HG02642 (cell line): ENCODE data around the gene TTC39C.
A peak's percentile ranks its signal among the peaks of the same experiment; 100 is the strongest.

ENCODE experiments used
- ATAC-seq: cut with Tn5 transposase; IDR thresholded peaks from one replicate; pipeline ENCODE4 v1.9.1; 2021; ENCODE audit warnings: mild to moderate bottlenecking; ENCODE audit not compliant: unreplicated experiment, poor library complexity

The TTC39C gene

DNA sequence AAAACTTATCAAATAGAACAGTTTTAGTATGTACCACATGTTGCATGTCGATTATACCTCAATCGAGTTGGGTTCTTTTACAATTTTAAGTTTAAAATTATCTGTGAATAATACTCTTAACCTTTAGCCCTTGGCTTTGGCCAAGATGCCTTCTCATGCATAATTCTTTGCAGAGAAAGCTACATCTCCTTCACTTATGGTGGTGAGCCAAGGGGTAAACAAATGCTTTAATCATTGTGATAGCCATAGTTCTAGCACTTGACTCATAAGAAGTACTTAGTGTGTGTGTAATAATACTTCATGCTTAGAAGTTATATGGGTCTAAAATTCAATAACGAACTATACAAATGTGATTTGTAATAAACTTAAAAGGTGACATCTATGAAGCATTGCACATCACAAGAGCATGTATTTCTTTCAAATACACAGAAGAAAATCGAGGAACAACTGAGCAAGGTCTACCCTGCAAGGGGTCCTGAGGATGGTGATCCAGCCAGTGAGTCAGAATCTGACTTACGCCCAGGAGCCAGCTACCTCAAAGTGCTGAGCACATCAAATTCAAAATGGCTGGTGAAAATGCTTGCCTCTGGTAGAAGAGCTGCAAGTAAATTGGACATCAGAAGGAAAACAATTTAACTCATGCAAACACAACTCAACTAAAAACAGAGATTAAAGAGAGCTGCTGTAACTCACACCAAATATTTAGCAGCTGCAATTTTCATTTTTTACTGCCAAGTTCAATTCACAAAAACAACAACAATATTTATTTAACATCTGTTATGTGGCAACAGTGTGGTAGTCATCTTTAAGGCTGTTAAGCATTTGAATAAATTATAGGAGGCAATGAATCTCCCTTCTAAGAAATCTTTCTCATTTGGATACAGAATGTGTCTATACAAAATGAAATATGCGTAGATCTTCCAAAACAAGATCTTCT is 23.8 kb upstream of the TTC39C start:
- ATAC-seq = no peak

DNA sequence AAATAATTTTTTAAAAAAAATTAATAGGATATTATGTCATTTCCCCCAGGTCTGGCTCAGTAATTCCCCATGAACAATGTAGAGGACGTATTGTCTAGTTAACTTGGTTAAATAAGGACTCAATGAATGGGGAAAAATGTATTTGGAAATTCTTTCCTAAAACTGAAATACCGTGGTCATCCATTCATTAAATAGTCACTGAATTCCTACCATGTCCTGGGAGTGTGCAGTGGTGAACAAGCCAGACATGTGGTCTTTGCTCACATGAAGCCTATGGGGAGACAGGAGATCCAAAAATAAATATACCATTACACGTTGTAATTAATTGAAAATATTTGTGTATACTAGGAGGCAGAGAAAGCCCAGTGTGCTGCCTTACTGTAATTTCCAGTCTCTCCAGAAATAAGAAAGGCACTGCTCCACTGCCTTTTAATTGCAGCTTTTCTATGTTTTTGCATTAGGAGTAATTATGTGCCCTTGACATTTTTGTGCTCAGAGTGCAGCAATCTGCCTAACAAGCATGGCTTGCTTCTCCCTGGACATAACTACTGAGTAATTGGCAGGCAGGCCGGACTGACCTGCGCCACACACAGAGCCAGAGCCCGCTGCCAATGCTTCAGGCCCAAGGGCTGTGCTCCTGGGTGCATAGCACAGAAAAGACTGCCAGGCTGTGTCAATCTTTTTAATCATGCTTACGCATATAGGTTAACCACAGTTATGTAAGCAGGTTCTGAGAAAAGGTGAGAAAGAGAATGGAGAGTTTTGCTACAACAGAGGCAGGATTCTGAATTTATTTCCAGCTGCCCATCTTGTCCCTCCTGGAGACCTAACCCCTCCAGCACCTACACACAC is 22.2 kb upstream of the TTC39C start:
- no peak for ATAC-seq

DNA sequence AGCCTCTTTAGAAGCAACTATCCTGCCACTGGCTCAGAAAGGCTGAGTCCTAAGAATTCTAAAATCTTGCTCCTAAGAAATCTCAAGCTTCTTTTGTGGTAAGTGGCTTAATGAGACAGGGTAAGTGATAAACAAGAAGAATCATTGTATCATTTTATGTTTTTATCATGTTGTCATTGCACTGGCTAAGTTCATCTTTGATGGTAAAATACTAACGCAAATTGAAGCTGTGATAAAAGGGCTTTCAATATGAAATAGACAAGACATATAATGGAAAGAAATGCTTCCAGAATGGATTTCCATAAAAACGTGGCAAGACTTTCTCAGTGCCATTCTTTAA is 21.6 kb upstream of the TTC39C start:
- ATAC-seq = no peak

DNA sequence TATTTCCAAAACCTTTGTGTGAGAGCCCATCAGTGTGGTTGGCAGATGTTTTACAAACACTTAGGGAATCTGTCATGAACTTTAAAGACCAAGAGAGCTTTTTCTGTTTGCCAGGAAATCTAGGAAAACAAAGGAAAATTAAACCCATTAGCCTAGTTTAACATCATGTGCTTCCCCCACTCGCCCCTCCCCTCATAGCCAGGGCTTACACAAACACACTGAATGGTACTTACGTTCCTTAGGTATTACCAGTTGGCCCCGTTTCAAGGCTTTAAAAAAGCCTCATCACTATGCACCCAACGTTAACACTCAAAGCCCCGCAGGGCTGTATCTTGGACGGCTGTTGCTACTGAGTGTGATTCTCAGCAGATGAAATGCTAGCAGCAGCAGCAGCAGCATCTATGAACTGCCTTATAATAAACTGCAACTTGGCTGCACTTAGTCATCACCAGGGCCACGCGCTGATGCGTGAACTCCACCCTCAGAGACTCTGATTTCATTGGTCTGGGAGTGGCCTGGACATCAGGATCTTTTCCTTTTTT is 20.1 kb upstream of the TTC39C start:
- no peak for ATAC-seq

DNA sequence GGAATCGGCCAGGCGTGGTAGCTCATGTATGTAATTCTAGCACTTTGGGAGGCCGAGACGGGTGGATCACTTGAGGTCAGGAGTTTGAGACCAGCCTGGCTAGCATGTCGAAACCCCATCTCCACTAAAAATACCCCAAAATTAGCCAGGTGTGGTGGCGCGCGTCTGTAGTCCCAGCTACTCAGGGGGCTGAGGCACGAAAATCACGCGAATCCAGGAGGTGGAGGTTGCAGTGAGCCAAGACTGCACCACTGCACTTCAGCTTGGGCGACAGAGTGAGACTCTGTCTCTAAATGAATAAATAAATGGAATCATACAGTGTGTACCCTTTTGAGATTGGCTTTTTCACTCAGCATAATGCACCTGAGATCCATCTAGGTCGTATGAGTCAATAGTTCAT is 19.4 kb upstream of the TTC39C start:
- no peak for ATAC-seq

DNA sequence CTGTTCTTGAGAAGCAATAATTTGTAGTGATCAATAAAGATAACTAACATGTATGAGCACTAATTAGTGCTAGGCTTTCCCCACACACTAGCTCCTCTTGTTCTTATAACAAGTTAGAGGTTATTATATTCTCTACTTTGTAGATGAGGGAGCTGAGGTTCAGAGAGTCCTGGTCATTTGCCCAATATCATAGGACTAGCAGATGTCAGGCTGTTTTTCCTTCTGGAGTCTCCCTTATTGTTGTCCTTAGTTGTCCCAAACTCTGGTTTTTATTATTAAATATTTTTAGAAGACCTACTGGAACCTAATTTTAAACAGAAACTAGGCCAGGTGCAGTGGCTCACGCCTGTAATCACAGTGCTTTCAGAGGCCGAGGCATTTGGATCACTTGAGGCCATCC is 16.5 kb upstream of the TTC39C start:
- no peak for ATAC-seq

DNA sequence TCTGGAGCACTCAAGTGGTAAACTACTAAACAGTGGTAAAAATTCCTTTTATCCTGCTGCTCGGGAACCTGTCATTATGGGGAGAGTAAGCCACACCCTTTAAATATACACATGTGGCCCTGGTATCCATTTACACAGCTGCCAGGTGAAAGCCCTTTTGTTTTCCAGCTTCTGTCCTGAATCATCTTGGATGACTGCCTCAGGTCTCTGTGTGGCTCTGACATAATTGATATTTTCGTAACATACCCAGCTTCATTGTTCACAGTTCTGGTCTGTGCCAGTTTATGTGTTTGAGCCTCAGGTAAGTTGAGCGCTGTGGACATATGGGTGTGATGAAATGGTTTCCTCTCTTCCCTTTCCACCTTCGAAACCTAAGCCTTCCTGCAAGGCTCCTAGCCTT is 15.7 kb upstream of the TTC39C start:
- ATAC-seq = no peak

DNA sequence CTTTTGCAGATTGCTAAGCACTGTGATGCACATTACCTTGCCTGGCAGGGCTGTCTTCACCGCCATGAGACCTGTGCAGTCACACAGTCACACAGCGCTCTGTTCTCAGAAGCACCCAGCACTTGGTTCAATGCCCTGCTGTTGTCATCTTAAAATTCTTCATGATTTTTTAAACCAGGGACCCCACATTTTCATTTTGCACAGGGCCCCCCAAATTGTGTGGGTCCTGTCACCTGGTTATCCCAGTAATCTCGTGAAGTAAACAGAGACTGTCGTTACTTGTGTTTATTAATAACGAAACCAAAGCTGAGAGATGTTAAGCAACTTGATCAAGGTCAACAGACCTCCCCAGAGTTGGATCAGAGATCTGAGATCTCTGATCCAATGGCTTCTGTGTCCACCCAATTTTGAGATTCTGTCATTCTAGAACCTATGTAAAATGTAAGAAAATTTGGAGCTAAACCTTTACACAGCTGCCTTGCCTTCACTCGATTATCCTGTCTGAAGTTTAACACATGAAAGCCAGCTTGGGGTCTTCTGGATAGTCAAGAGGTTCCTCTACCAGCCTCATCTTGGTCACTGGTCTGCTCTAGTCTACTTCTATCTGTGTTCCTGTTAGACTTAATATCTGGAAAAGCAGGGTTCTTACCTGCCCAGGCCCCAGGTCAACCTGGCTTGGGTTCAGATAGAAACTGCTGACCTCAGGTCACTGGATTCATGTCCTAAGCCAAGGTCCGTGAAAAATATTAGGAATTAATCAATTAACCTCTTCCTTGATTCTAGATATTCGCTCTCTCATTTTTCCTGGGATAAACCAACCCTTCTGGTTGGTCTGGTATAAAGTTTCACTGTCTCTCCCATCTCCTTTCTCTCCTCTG is 13.7 kb upstream of the TTC39C start:
- ATAC-seq = no peak

DNA sequence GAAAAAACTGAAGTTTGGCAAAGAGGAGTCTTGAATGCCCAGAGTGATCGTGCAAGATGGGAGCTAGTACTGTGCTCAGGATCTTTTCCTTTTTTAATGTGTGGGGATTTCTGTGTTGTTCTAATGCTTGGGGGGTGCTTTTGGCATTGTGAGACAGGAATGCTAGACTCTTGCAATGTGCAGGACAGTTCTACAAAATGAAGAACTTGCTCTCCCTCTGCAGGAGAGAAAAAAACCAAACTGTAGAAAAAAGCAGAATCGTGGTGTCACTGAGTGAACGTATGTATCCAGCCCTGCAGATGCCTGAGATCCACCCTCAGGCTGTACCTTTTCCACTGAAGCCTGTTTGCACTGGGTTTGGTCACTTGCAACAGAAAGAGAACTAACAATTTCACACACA is 12.1 kb upstream of the TTC39C start:
- no peak for ATAC-seq

DNA sequence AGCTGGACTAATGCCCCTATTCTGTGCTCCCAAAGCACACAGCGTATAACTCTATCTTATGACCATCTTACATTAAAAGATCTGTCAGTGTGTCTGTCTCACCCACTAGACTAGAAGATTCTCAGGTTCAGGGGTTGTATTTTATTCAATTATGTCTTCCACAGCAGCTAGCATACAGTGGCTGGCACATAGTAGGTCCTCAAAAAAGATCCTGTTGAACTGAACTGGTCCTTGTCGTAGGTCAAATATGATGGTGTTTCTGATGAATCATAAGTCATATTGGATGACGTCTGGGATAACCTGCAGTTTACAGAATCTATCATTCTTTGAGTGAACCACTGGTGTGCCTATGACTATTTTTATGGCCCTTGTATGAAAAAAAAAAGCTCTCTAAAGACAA is 11.3 kb upstream of the TTC39C start:
- no peak for ATAC-seq

DNA sequence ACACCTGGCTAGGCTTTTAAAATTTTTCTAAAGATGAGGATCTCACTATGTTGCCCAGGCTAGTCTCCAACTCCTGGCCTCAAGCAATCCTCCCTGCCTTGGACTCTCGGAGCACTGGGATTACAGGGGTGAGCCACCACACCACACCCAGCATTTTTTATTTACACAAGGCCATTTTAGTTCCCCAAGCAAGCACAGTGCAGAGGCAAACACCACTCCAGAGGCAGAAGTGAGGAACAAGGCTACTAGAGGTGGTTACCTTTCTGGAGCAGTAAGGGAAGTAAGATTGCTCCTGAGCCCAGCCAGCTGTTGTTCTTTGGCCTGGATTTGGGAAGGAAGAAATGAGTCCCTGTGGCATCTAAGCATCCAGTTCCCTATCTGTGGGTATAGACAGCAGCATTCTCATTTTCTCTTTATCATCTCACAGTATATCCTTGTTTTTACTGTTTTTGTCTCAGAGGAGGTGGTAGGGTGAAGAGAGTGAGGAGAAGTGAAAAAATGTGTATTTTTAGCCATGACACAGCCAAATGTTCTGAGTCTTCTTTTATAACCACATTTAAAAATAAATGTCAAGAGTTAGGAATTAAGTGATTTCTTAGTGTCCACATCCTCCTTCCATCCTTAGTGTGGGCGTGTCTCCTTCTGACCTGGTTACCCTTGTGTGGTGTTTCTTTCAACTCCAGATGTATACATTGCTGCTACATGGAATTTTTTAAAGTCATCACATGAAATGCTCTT is 10.5 kb upstream of the TTC39C start:
- ATAC-seq = no peak

DNA sequence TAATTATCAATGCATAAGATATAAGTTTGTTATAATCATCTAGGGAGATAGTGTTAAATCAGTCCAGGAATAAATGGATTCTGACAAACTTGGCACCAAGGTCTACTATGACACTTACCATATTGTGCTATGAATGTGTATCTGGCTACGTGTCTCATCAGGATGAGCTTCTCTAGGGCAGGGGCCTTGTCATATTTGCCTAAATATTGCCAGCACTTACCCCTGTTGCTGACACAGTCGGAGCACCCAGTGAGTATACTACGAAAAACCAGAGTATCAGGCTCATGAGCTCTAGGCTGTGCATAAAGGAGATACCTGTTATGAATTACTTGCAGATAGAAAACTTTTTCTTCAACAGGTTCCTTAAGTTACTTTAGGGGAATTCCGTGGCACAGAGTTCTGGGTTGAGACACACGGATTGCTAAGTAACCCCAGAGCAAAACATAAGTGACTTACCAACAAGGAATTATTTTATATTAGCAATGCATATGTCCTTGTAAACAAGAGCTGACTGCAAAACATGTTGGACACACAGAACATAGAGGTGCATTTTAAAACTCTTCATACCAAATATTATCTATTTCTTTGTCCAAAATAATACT is 7.7 kb upstream of the TTC39C start:
- no peak for ATAC-seq

DNA sequence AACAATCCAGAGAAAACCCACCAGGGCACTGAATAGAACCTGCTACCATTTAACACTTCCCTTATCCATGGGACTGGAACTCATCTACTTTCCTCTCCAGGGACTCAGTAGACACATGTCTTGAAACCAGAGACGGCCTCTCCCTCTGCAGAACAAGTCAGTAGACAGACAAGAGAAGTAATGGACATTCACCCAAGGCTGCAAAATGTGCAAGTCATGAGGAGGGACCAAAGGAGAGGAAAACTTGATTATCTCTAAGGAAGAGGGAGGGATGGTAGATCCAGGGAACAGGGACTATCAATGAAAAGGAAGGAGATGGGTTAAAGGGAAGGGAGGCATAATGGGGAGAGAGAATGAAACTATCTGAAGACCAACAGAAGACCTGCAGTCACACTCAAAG is 5.3 kb upstream of the TTC39C start:
- ATAC-seq = no peak

DNA sequence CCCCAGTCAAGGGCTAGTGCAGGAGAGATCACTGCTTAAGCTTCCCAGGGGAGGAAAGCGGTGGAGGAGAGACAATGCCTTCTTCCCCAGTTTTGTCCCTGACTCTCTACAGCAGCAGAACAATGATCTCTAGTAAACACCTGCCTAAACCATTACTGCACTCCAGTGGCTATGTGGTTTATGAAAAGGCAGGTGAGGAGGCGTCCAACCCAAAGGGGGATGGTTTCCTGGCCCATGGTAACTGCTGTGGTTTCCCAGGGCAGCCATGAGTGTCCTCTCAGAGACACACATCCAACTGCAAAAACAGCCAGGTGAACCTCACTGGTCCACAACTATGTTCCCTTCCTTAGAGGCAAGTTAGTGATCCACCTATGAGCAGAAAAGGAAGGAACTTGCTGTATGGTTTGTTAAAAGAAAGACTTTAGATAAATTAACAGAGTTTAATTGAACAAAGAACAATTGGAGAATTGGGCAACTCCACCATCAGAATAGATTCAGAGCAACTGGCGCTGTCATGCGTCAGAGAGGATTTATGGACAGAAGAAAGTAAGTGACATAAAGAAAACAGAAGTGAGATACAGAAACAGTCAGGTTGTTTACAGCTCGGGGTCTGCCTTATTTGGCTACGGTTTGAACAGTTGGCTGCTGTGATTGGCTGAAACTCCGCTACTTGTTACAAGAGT is 4.8 kb upstream of the TTC39C start:
- ATAC-seq = peak; percentile 49

DNA sequence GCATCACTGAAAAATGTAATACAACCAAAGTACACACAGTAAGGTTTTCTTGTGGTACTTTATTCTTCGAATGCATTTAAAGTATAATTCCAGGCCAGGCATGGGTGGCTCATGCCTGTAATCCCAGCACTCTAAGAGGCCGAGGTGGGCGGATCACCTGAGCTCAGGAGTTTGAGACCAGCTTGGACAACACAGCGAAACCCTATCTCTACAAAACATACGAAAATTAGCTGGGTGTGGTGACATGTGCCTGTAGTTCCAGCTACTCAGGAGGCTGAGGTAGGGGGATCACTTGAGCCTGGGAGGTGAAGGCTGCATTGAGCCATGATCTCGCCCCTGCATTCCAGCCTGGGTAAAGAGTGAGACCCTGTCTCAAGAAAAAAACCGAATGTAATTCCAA is 3.9 kb upstream of the TTC39C start:
- ATAC-seq = no peak

DNA sequence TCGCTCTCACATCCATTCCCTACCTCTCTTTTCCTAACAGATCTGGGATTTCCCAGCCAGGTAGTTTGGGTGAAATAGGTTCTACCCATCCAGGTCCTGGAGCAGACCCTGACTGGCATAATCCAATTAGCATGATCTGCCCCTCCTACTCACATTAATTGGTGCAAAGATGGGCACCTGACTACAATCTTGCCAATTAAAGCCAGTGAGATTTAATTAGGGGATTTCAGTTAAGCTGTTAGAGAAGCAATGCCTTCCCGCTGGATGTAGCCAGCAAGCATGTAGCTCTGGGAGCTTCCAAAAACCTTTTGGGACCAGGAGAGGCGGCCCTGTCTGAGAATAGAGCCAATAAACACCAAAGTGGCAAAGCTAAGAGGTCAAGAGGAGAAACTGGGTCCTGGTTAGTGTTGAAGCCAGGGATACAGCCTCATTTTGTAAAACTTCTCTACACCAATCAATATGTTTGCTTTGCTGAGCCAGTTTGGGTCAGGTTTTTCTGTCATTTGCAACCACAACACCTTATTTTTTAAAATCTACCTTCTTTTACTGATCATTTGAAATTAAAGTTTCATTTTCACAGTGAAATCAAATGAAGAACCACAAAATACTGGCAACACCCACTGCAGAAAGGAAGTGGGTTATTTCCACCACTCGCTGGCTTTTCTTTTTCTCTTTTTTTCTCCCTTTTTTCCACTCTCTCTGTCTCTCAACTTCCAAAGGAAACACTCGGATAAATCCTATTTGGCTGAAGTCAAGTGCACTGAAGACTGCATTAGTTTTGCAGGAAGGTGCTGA is 3.2 kb upstream of the TTC39C start:
- ATAC-seq = no peak

DNA sequence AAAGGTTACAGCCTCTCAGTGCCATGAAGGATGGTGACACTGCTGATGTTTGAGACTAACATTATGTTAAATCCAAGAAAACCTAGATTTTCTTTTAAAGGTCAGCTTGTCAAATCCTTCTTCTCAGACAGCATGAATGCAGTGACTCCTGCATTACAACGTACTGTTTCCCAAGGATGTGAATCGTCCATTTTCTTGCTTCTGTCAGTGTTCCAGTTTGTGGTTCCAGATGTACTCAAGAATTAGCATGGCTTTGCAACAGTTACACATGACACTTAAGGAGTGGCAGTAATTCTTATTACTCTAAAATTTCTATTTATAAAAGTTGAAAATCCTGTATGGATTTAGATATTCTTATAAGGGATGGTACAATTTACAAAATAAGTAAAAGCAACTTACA is 1.5 kb upstream of the TTC39C start:
- ATAC-seq = no peak
